CD8-positive, alpha-beta memory T cell (primary cell): ENCODE results near the gene ITGA7. TPM values are rescaled to one million over a fixed set of nuclear protein-coding genes. Genes with fewer than 3 reads are reported as not detected.

Experiments used
- CTCF ChIA-PET: fragments of 350-600 bp; sonication (Branson Sonifier 250); formaldehyde crosslinking; loops from one replicate; lab custom pipeline; 2021; ENCODE audit warnings: antibody characterized with exemption; lab: Charles Lee
- POLR2A ChIA-PET: fragments of 350-600 bp; sonication (Branson Sonifier 250); formaldehyde crosslinking; loops from one replicate; lab custom pipeline; 2021; ENCODE audit warnings: antibody characterized with exemption; lab: Charles Lee
- DNase-seq, 5 donors: peaks; one replicate each; pipeline versions ENCODE4 v3.0.0 to v3.0.0-alpha.2; 2020 to 2022; ENCODE audit warnings: mixed read lengths in 1 of 5
- H3K27ac ChIP-seq: one replicate; pipeline ENCODE4 v1.7.0; 2013; ENCODE audit warnings: low read depth, mild to moderate bottlenecking, low read length, moderate library complexity
- H3K27me3 ChIP-seq: 2 replicates; pipeline ENCODE4 v1.7.0; 2013; ENCODE audit warnings: low read length, mild to moderate bottlenecking; ENCODE audit not compliant: insufficient read depth, poor library complexity, severe bottlenecking
- H3K36me3 ChIP-seq: 2 replicates; pipeline ENCODE4 v1.7.0; 2013; ENCODE audit warnings: mild to moderate bottlenecking, low read length, moderate library complexity; ENCODE audit not compliant: insufficient read depth
- H3K4me1 ChIP-seq: 2 replicates; pipeline ENCODE4 v1.7.0; 2013; ENCODE audit warnings: mild to moderate bottlenecking, low read length, moderate library complexity; ENCODE audit not compliant: insufficient read depth
- H3K4me3 ChIP-seq: 2 replicates; pipeline ENCODE4 v1.7.0; 2013; ENCODE audit warnings: mild to moderate bottlenecking, low read length
- H3K9me3 ChIP-seq: 2 replicates; pipeline ENCODE4 v1.7.0; 2013; ENCODE audit warnings: mild to moderate bottlenecking, low read length
- H3K27ac Mint-ChIP-seq, 8 donors: one replicate each; pipeline ENCODE4 v1.8.0; 2020 to 2021; ENCODE audit warnings: mixed read lengths in 8 of 8, mild to moderate bottlenecking in 6 of 8, inconsistent platforms in 3 of 8, moderate library complexity in 3 of 8
- H3K27me3 Mint-ChIP-seq, 2 donors: one replicate each; pipeline ENCODE4 v1.8.0; 2020 to 2021; ENCODE audit warnings: mixed read lengths in 2 of 2, mild to moderate bottlenecking in 1 of 2, moderate library complexity in 1 of 2
- H3K36me3 Mint-ChIP-seq, 3 donors: one replicate each; pipeline ENCODE4 v1.8.0; 2020 to 2021; ENCODE audit warnings: mixed read lengths in 3 of 3, inconsistent platforms in 1 of 3, mild to moderate bottlenecking in 1 of 3
- H3K4me1 Mint-ChIP-seq, 3 donors: one replicate each; pipeline ENCODE4 v1.8.0; 2020 to 2021; ENCODE audit warnings: mixed read lengths in 3 of 3, inconsistent platforms in 1 of 3, mild to moderate bottlenecking in 1 of 3
- H3K4me3 Mint-ChIP-seq, 7 donors: one replicate each; pipeline ENCODE4 v1.8.0; 2020 to 2021; ENCODE audit warnings: mixed read lengths in 7 of 7, mild to moderate bottlenecking in 6 of 7, moderate library complexity in 4 of 7, inconsistent platforms in 2 of 7
- H3K9me3 Mint-ChIP-seq, 5 donors: one replicate each; pipeline ENCODE4 v1.8.0; 2020 to 2022; ENCODE audit warnings: mixed read lengths in 5 of 5, mild to moderate bottlenecking in 3 of 5, moderate library complexity in 2 of 5, inconsistent platforms in 1 of 5
- polyA plus RNA-seq: library from polyadenylated mRNA; unstranded; fragments of 300-500 nt; fragmentation: Illumina TruSeq; gene quantifications from one replicate; pipeline ENCODE4 v1.2.3, GENCODE V29; 2021
- total RNA-seq, 2 experiments: library from RNA; stranded (reverse); gene quantifications; one replicate each; pipeline ENCODE4 v1.2.3, GENCODE V29; 2021

The ITGA7 gene
- total and polyA plus RNA-seq, 3 experiments from 2014 or later = 0.36 to 3.1 (median 2.7) TPM

DNA sequence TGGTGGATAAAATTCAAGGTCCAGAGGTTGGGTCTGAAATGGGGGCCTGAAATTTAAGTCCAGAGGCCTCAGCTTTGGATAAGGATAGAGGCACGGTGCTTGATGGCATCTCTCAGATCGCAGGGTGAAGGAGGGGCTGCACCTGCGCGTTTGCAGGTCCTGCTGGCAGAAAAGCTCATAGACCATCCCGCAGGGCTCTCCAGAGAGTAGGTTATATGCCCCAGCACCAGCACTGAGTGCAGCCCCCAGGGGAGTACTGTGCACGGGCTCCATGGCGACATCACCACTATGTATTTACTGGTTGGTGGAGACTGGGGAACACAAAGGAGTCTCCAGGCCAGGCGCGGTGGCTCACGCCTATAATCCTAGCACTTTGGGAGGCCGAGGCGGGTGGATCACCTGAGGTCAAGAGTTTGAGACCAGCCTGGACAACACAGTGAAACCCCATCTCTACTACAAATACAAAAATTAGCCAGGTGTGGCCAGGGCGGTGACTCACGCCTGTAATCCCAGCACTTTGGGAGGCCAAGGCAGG is 25.4 kb upstream of the ITGA7 start:
- POLR2A ChIA-PET = no interaction called here
- Mint-ChIP-seq H3K27ac (peak overlapping the region in 1 of 8 donors; percentile 24), H3K36me3 (peaks cover 0 to 5% (median 0%) of the 10 kb centered on the region in 3 donors), H3K9me3 (no peaks in the 10 kb centered on the region), H3K4me1 (peaks cover 28 to 34% (median 34%) of the 10 kb centered on the region in 3 donors), H3K27me3 (no peaks in the 10 kb centered on the region), H3K4me3 (no peak overlapping the region)
- no peak overlapping the region for H3K4me3 ChIP-seq
- DNase-seq = no peak
- H3K27me3 ChIP-seq = no peaks in the 10 kb centered on the region
- peaks cover 25% of the 10 kb centered on the region for H3K4me1 ChIP-seq
- no peak overlapping the region for H3K27ac ChIP-seq
- H3K36me3 ChIP-seq = no peaks in the 10 kb centered on the region
- H3K9me3 ChIP-seq = no peaks in the 10 kb centered on the region
- CTCF ChIA-PET = interaction anchor here (0.8 to 2.6 kb wide), 3 partner anchors 9 to 257 kb away, joined by 3 to 11 read pairs (median 3); no protein-coding TSS in a partner anchor

DNA sequence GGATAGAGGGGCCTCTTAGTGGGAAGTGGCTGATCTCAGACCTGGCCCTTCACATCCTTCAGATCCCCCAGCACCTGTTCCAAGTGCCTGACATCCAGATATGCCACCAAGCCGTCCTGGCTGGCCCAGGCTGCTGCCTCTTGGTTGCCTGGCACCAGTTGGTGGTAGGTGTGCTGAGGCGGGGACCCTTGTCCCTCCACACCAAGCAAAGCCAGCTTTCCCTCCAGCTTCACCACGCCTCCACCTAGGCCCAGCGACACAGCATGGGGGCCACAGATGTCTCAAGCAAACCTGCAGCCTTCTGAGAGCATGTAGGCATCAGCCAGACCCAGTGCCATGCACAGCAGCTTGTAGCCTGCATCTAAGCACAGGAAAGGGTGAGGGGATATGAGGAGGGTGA is 24.6 kb upstream of the ITGA7 start:
- H3K4me3 Mint-ChIP-seq = peak overlapping the region in 1 of 7 donors; percentile 18
- H3K27me3 ChIP-seq = no peaks in the 10 kb centered on the region
- CTCF ChIA-PET = no interaction called here
- H3K27me3 Mint-ChIP-seq = no peaks in the 10 kb centered on the region
- H3K4me3 ChIP-seq = no peak overlapping the region
- peak overlapping the region in 4 of 8 donors; percentile 15 to 47 (median 33) for H3K27ac Mint-ChIP-seq
- peaks cover 25% of the 10 kb centered on the region for H3K4me1 ChIP-seq
- H3K36me3 Mint-ChIP-seq = peaks cover 0 to 9% (median 0%) of the 10 kb centered on the region in 3 donors
- no peaks in the 10 kb centered on the region for H3K9me3 ChIP-seq
- POLR2A ChIA-PET = no interaction called here
- H3K36me3 ChIP-seq = no peaks in the 10 kb centered on the region
- H3K4me1 Mint-ChIP-seq = peaks cover 24 to 34% (median 33%) of the 10 kb centered on the region in 3 donors
- no peaks in the 10 kb centered on the region for H3K9me3 Mint-ChIP-seq
- no peak for DNase-seq
- H3K27ac ChIP-seq = no peak overlapping the region

DNA sequence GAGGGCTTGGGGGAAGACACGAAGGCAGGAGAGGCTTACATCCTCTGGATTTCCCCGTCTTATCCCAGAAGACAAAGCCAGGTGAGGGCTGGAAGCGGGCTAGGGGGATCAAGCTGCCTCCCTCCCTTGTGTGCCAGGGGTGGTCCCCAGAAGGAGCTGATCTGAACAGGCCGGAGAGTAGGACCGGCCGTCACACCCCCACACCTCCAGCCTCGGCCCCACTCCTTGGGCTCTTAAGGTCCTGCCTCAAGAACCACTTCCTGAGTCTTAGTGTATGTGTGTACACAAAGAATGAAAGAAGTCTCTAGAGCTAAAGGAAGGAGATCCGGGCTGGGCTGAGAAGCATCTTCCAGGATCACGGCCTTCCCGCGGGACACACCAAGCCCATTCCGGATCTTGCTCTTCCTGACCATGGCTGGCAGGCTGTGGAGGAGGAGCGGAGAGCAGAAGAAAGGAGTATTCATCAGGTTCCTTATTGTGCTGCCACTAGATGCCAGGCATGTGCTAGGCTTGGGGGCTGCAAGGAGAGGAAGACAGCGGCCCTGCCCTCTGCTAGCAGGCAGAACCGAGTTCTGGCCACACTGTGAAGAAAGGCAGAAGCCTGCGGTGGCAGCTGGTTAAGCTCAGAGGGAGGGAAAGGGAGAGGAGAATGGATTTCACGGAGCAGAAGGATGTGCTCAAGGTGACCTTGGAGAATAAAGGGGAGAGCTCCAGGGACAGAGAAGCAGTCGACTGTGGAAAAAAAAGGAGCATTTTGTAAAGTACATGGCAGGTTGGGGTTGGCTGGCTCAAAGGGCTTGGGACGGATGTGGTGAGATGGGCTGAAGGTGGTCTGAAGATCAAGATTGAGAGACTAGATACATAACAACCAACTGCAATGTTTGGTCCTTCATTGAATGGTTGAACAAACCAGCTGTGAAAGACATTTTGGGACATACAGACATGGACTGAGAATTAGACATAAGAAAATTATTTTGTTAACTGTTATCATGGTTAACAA is 22.4 kb upstream of the ITGA7 start:
- ChIA-PET CTCF (interaction anchor here (0.7 to 2.4 kb wide), 11 partner anchors 9 to 406 kb away, joined by 3 to 25 read pairs (median 3); partner anchors contain the start of genes BLOC1S1, ESYT1 and RDH5), POLR2A (interaction anchor here (0.7 to 2.6 kb wide), 8 partner anchors 7 to 460 kb away, joined by 3 to 11 read pairs (median 6); partner anchors contain the start of genes BLOC1S1, ORMDL2, PYM1 and RAB5B)
- peaks cover 30% of the 10 kb centered on the region for H3K4me1 ChIP-seq

DNA sequence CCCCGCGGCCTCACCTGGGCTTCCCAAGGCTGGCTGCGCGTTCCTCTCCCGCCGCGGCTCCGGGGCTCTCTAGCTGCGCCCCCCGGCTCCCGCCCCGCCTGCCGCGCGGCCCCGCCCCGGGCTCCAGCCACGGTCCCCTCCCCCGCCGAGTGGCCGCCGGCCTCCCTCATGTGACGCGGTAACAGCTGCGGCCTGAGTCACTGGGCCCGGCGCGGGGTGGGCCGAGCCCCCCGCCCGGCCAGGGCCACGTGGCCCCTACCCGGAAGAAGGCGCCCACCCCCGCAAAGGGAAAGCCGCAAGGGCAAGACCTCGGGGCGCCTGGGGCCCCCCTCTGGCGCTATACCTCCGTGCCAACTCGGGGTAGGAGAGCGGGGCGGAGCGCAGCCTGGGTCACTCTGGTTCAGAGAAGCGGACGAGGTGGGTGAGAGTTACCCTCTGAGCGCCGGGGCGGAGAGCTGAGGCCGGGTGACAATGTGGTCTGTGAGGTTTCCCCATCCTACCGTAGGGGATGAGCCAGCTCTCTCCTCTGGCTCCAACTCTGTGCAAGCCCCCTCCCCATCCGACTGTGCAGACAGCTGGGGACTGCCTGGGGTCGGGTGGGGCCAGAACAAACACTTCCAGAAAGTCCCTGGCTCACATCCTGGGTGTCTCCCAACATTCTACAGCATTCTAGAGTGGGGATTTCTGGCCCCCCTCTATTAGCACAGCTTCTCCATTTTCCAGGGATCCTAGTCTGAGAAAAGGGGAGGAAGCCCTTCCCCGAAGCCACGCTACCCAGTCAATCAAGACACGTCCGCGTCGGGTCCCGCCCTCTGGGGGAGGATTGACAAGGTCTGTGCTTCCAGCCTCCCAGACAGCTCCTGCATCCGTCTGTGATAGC is 21.5 kb upstream of the ITGA7 start, which contains the start of gene CD63:
CD63 (minus strand) TSS at position 71 of the 880 bp plus-strand sequence. CDS start 668 bp downstream, outside the sequence.
- peak; percentile 46 to 77 (median 50) for DNase-seq
- Mint-ChIP-seq H3K27ac (peak within 1 kb of the TSS; percentile 80 to 97 (median 92)), H3K4me3 (peak within 1 kb of the TSS; percentile 83 to 95 (median 88)), H3K9me3 (no peaks in the 10 kb centered on the region), H3K36me3 (peaks cover 0 to 30% (median 4%) of the 10 kb centered on the region in 3 donors), H3K4me1 (peaks cover 37 to 46% (median 40%) of the 10 kb centered on the region in 3 donors), H3K27me3 (no peaks in the 10 kb centered on the region)
- CTCF ChIA-PET = interaction anchor here (0.7 to 2.4 kb wide), 11 partner anchors 8 to 407 kb away, joined by 3 to 25 read pairs (median 3); partner anchors contain the start of genes BLOC1S1, ESYT1 and RDH5
- no peaks in the 10 kb centered on the region for H3K9me3 ChIP-seq
- POLR2A ChIA-PET = interaction anchor here (0.7 to 2.6 kb wide), 7 partner anchors 9 to 461 kb away, joined by 3 to 11 read pairs (median 5); partner anchors contain the start of genes BLOC1S1, ORMDL2, PYM1 and RAB5B
- no peaks in the 10 kb centered on the region for H3K27me3 ChIP-seq
- H3K27ac ChIP-seq = peak within 1 kb of the TSS; percentile 83
- no peaks in the 10 kb centered on the region for H3K36me3 ChIP-seq
- peaks cover 34% of the 10 kb centered on the region for H3K4me1 ChIP-seq
- peak within 1 kb of the TSS; percentile 84 for H3K4me3 ChIP-seq

More for the DNA sequence above, 22.4 kb upstream of the ITGA7 start:
- Mint-ChIP-seq H3K27ac (peak overlapping the region; percentile 65 to 96 (median 91)), H3K9me3 (no peaks in the 10 kb centered on the region), H3K27me3 (no peaks in the 10 kb centered on the region), H3K4me1 (peaks cover 31 to 40% (median 32%) of the 10 kb centered on the region in 3 donors), H3K4me3 (peak overlapping the region; percentile 83 to 95 (median 88)), H3K36me3 (peaks cover 0 to 23% (median 2%) of the 10 kb centered on the region in 3 donors)
- Histone ChIP-seq H3K4me3 (peak overlapping the region; percentile 84), H3K27me3 (no peaks in the 10 kb centered on the region), H3K36me3 (no peaks in the 10 kb centered on the region), H3K9me3 (no peaks in the 10 kb centered on the region), H3K27ac (peak overlapping the region; percentile 83)
- DNase-seq = peak in 3 of 5 donors; percentile 20 to 39 (median 37)

DNA sequence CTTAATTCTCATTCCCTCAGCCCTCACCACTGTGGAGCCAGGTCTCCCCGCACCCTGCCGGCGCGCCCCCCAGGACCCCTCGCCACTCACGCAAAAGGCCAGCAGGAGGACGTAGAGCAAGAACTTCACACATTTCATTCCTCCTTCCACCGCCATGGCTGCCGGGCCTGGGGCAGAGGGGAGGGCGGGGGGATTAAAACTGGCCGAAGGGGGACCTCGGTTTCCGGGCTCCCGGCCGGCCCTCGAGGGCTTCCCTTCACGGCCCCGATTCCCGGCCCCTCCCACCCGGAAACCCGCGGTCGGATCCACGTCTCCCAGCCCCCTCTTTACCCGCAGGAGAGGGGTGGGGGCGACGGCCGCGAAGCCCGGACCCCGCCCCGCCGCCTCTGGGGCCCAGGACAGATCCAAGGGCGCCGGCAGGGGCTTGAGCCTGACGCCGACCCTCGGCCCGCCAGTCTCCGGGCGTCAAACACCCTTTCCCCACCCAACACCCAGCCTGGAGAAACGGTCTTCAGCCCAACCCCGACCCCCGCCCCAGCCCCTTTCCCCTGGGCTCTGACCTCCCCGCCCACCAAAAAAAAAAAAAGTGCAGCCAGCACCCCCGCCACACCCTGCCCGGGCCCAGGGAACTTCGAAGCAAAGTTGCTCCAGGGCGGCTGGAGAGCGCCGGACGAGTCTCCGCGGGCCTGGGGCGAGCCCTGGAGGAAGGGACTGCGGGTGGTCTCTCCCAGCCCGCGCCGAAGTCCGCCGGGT is 20.7 kb upstream of the ITGA7 start:
- Histone ChIP-seq H3K36me3 (no peaks in the 10 kb centered on the region), H3K4me1 (peaks cover 34% of the 10 kb centered on the region), H3K9me3 (no peaks in the 10 kb centered on the region), H3K27ac (peak overlapping the region; percentile 83), H3K27me3 (no peaks in the 10 kb centered on the region), H3K4me3 (peak overlapping the region; percentile 84)
- POLR2A ChIA-PET = interaction anchor here (1.3 to 2.6 kb wide), 4 partner anchors 10 to 461 kb away, joined by 5 to 11 read pairs (median 8); partner anchors contain the start of genes BLOC1S1, RAB5B and SMARCC2
- CTCF ChIA-PET = interaction anchor here (1.5 to 2.4 kb wide), 4 partner anchors 8 to 399 kb away, joined by 3 to 25 read pairs (median 12); partner anchors contain the start of genes ESYT1 and RDH5
- peak overlapping the region; percentile 35 to 97 (median 88) for H3K27ac Mint-ChIP-seq
- H3K4me1 Mint-ChIP-seq = peaks cover 37 to 46% (median 40%) of the 10 kb centered on the region in 3 donors
- peak overlapping the region; percentile 66 to 95 (median 84) for H3K4me3 Mint-ChIP-seq
- H3K27me3 Mint-ChIP-seq = no peaks in the 10 kb centered on the region
- DNase-seq = peak in 1 of 5 donors; percentile 41
- H3K9me3 Mint-ChIP-seq = no peaks in the 10 kb centered on the region
- H3K36me3 Mint-ChIP-seq = peaks cover 0 to 36% (median 6%) of the 10 kb centered on the region in 3 donors

DNA sequence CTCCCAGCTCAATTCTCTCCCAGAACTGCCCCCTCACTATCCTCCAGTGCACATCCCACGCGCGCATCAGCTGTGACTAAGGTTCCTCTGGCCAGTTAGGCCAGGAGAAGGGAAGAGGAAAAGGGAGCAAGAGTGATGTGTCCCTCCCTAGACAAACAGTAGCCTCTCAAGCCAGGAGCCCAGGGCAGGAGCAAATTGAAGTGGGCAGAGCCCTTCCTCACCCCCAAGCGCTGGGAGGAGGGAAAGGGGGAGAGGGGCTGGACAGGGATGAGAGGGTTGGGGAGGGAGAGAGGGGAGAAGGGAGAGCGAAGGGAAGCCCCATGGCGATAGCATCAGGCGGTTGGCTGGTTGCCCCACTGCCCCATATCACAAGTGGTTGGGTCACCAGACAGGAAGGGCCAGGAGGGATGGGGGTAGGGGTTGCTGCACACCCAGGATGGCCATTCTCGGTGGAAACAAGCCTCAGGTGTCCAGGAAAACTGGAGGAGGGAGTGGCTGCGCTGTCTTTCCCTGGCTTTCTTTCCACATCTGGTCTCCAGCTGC is 20.0 kb upstream of the ITGA7 start:
- DNase-seq = no peak
- Histone ChIP-seq H3K27me3 (no peaks in the 10 kb centered on the region), H3K27ac (peak overlapping the region; percentile 83), H3K9me3 (no peaks in the 10 kb centered on the region), H3K4me1 (peaks cover 34% of the 10 kb centered on the region), H3K36me3 (no peaks in the 10 kb centered on the region), H3K4me3 (peak overlapping the region; percentile 14)
- H3K27ac Mint-ChIP-seq = peak overlapping the region; percentile 76 to 97 (median 88)
- H3K9me3 Mint-ChIP-seq = no peaks in the 10 kb centered on the region
- H3K36me3 Mint-ChIP-seq = peaks cover 0 to 39% (median 6%) of the 10 kb centered on the region in 3 donors
- H3K4me1 Mint-ChIP-seq = peaks cover 37 to 46% (median 40%) of the 10 kb centered on the region in 3 donors
- H3K27me3 Mint-ChIP-seq = no peaks in the 10 kb centered on the region
- ChIA-PET CTCF (interaction anchor here (0.9 to 1.3 kb wide), 2 partner anchors 9 to 10 kb away, joined by 3 read pairs; no protein-coding TSS in a partner anchor), POLR2A (no interaction called here)
- peak overlapping the region; percentile 66 to 95 (median 83) for H3K4me3 Mint-ChIP-seq
